GM18505 (cell line): ENCODE results near the gene ZNF799.
"Not testable (repeated sequence)": the region's sequence is repeated elsewhere in the genome, so short reads cannot be mapped to it uniquely, and the experiment has no call there.

Experiments
- ATAC-seq: cut with Tn5 transposase; IDR thresholded peaks from one replicate; pipeline ENCODE4 v1.9.1; 2021; ENCODE audit not compliant: unreplicated experiment
- POLR2A ChIP-seq: IDR thresholded peaks from 4 replicates; pipeline ENCODE4 v1.6.1; 2011; ENCODE audit warnings: borderline replicate concordance; ENCODE audit not compliant: insufficient read depth, insufficient read length; ENCODE audit errors: extremely low read depth

ZNF799 gene

DNA sequence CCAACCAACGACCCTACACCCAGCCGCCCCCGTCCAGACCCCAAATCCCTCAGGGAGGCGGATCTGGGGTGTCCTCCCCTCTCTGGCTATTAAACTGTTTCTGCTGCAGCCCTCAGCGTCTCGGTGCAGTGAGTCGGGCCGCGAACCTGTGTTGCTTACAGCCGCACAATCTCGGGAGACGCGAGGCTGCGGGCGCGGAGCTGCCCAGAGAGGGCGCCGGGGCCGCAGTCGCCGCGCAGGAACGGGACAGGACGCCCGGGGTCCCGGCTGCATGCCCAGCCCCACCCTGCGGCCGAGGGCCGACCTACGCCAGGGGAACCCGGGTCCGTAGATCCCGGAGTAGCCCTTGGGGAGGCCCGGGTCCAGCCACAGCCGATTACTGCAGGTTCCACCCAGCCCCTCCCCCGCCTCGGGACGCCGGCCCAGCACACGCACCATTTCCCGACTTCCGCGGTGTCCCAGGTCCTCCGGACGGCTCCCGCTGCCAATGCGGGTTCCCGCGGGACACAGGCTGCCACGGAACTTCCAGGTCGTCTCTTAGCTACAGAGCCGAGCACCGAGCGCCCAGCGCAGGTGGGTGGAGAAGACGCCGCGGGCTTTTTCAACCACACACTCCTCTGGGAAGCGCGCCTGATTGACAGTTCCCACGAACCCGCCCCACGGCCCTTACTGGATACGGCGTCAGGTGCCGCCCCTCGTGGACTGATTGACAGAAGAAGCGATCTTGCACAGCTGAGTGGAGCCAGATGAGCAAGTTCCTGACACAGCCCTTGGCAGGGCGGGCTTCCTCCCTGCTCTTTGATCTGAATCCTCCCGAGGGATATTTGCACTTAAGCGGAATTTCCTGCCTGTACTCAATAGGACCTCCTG, at the start of gene ZNF799:
ZNF799 (minus strand) TSS at position 639 of the 870 bp plus-strand sequence; CDS start at position 438, 201 bp downstream.
- peak; percentile 53 for TF ChIP-seq POLR2A
- ATAC-seq, result peak; percentile 73

DNA sequence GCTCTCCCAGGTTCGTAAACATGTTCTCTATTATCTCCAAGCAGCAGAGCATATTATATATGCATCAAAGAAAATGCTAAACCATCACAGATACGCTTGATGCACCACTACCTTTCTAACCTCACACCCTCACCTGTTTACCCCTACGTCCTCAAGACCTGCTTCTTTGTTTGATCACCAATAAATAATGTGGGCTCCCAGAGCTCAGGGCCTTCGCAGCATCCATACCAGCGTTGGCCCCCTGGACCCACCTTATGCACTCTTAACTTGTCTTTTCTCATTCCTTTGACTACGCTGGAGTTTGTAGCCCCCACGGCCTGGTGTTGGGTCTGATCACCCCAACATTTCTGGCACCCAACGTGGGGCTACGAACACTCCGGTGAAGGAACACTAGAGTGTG, 49.8 kb upstream of the ZNF799 start:
- no peak for ATAC-seq
- TF ChIP-seq POLR2A, result no peak

DNA sequence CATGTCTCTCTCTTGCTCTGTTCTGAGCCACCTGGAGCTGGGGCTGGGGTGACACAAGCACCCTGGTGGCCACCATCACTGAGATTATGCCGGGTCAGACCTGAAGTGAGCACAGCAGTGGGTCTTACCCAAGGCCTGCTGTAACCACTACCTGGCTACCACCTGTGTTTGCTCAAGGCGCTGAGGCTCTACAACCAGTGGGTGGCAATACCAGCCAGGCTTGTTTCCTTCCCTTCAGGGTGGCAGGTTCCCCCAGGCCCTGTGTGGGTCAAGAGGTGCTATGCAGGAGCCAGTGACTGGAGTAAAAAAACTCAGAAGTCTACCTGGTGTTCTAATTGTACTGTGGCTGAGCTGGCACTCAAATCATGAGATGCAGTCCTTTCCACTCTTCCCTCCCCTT, 47.7 kb upstream of the ZNF799 start:
- no peak for TF ChIP-seq POLR2A
- ATAC-seq, result no peak

DNA sequence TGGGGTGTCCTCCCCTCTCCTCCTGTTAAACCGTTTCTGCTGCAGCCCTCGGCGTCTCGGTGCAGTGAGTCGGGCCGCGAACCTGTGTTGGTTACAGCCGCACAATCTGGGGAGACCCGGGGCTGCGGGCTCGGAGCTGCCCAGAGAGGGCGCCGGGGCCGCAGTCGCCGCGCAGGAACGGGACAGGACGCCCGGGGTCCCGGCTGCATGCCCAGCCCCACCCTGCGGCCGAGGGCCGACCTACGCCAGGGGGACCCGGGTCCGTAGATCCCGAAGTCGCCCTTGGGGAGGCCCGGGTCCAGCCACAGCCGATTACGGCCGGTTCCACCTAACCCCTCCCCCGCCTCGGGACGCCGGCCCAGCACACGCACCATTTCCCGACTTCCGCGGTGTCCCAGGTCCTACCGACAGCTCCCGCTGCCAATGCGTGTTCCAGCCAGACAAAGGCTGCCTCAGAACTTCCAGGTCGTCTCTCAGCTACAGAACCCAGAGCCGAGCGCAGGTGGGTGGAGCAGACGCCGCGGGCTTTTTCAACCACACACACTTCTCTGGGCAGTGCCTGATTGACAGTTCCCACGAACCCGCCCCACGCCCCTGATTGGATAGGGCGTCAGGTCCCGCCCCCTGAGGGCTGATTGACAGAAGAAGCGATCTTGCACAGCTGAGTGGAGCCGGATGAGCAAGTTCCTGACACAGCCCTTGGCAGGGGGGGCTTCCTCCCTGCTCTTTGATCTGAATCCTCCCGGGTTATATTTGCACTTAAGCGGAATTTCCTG, 39.7 kb upstream of the ZNF799 start, which contains the start of gene ZNF443:
ZNF443 (minus strand) TSS at position 481 of the 776 bp plus-strand sequence; CDS start at position 374, 107 bp downstream.
- peak; percentile 91 for ATAC-seq
- peak; percentile 46 for TF ChIP-seq POLR2A

DNA sequence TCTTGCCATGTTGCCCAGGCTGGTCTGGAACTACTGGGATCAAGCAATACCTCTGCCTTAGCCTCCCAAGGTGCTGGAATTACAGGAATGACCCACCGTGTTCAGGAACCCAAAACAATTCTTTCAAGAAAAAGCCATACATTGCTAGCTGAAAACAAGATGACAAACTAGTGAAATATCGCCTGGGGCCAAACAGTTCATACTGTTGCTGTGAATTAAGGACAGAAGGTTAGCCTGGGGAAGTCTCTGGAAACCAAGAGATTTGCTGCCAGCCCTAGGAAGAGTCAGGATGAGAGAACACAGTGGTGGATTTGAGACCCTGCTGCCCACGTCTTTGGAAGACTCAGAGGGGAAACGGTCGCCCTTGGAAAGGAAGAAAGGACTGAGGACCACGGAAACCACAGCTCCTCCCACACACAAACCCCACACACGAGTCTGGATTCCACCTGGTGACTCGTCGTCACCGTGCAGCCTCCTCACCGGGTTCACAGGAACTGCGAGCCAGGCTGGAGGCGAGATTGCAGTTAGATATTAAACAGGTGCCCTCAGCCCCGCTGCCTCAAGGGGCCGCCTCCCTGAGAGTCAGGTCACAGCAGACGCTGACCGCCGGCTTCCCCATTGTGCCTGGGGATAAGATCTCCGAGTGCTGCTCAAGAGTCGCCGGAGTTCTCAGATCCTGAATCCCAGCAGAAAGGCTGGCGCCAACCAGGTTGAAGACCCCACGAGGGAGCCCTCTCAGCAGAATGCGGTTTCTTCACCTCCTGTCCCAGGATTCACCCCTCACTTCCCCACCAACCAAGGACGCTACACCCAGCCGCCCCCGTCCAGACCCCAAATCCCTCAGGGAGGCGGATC, 38.8 kb upstream of the ZNF799 start:
- peak; percentile 20 for ATAC-seq

DNA sequence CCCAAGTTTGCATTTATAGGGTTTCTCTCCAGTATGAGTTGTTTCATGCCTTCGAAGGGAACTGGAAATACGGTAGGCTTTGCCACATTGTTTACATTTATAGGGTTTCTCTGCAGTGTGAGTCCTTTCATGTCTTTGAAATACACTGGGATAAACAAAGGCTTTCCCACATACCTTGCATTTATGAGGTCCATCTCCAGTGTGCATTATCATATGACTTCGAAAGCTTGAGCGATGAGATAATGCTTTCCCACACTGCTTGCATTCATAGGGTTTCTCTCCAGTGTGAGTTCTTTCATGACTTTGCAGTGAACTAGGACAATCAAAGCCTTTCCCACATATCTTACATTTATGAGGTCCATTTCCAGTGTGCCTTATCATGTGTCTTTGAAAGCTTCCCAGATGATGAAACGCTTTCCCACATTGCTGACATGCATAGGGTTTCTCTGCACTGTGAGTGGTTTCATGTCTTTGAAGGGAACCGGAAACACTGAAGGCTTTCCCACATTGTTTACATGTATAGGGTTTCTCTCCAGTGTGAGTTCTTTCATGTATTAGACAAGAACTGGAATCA, 29.7 kb upstream of the ZNF799 start:
- ATAC-seq, result not testable (repeated sequence)

DNA sequence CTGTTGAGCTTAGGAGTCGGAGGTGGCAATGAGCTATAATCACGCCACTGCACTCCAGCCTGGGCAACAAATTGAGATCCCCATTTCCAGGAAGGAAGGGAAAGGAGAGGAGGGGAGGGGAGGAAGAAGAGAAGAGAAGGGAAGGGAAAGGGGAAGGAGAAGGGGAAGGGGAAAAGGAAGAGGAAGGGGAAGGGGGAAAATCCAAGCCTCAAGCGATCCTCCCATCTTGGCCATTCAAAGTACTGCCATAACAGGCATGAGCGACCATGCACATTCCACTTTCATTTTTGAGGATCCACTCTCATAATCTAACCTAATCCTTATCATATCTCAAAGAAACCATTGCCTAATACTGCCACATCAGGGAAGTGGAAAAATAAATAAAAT, 24.8 kb upstream of the ZNF799 start:
- no peak for ATAC-seq
- no peak for TF ChIP-seq POLR2A

DNA sequence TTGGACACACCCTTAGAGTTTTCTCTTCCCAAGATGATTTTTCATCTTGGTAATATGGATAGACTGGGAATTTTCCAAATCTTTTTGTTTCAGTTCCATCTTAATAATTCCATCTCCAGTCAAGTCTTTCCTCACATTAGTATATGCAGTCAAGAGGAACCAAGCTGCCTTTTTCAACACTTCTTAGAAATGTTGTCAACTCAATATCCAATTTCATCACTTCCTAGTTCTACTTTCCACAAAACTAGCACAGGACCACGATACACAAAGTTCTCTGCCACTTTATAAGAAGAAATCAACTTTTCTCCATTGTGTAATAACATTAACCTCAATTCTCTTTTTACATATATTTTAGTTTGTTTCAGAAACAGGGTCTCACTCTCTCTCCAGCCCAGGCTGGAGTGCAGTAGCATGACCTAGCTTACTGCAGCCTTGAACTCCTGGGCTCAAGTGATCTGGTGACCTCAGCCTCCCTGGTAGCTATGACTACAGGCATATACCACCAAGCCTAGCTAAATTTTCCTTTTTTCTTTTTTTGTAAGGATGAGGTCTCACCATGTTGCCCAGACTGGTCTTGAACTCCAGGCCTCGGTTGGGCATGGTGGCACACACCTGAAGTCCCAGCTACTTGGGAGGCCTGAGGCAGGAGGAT, 24.3 kb upstream of the ZNF799 start:
- no peak for ATAC-seq
- TF ChIP-seq POLR2A, result no peak

DNA sequence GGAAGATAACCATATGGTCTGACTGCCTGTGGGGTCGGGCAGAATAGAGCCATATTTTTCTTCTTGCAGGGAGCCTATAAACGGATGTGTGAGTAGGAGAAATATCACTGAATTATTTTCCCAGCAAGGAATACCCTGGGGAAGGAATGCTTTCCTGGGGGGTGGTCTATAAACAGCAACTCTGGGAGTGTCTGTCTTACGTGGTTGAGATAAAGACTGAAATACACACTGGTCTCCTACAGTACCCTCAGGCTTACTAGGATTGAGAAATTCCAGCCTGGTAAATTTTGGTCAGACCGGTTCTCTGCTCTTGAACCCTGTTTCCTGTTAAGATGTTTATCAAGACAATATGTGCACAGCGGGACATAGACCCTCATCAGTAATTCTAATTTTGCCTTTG, 16.2 kb upstream of the ZNF799 start:
- ATAC-seq, result not testable (repeated sequence)

DNA sequence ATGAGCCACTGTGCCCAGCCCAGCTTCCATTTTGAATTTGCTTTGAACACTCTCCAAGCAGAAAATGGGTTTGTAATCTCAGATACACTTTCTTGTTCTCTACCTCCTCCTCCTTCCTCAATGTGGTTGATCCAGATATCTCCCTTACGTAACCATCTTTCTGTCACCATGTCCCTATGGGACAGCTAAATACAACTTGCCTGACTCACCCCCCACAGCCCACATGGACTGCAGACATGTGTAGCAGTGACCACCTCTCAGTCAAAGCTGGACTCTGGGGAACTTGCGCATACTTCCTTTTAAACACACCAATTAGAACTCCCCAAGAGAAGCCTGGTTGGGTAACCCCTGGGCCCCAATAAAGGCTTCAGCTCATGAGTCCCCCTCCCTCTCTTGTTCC, 10.8 kb upstream of the ZNF799 start:
- TF ChIP-seq POLR2A, result no peak
- ATAC-seq, result no peak

DNA sequence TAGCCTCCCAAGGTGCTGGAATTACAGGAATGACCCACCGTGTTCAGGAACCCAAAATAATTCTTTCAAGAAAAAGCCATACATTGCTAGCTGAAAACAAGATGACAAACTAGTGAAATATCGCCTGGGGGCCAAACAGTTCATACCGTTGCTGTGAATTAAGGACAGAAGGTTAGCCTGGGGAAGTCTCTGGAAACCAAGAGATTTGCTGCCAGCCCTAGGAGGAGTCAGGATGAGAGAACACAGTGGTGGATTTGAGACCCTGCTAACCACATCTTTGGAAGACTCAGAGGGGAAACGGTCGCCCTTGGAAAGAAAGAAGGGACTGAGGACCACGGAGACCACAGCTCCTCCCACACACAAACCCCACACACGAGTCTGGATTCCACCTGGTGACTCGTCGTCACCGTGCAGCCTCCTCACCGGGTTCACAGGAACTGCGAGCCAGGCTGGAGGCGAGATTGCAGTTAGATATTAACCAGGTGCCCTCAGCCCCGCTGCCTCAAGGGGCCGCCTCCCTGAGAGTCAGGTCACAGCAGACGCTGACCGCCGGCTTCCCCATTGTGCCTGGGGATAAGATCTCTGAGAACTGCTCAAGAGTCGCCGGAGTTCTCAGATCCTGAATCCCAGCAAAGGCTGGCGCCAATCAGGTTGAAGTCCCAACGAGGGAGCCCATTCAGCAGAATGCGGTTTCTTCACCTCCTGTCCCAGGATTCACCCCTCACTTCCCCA, 1.0 kb downstream of the ZNF799 start:
- ATAC-seq, result peak; percentile 37

DNA sequence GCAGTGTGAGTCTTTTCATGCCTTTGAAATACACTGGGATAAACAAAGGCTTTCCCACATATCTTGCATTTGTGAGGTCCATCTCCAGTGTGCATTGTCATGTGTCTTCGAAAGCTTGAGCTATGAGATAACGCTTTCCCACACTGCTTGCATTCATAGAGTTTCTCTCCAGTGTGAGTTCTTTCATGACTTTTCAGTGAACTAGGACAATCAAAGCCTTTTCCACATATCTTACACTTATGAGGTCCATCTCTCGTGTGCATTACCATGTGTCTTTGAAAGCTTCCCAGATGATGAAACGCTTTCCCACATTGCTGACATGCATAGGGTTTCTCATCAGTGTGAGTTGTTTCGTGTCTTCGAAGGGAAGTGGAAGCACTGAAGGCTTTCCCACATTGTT, 9.9 kb downstream of the ZNF799 start:
- not testable (repeated sequence) for ATAC-seq

DNA sequence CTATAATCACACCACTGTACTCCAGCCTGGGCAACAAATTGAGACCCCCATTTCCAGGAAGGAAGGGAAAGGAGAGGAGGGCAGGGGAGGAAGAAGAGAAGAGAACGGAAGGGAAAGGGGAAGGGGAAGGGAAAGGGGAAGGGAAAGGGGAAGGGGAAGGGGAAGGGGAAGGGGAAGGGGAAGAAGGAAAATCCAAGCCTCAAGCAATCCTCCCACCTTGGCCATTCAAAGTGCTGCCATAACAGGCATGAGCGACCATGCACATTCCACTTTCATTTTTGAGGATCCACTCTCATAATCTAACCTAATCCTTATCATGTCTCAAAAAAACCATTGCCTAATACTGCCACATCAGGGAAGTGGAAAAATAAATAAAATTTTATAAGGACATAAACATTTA, 14.7 kb downstream of the ZNF799 start:
- not testable (repeated sequence) for ATAC-seq
